Measurements from ENCODE around the gene HADHA. TPM values are rescaled to one million over a fixed set of nuclear protein-coding genes. Genes with fewer than 3 reads are reported as not detected.

The HADHA gene
- polyA plus RNA-seq, 1 of the 3 experiments (the other 2 are of a cell fraction): 64.3 TPM

- no peak for TF ChIP-seq PBX3 (IDR thresholded peaks at IDR 0.05)
- no peak for TF ChIP-seq REST (IDR thresholded peaks at IDR 0.05; ENCODE audit: low read depth, low read length)
- no peak for TF ChIP-seq JUND (IDR thresholded peaks at IDR 0.05)
- no peak for TF ChIP-seq RAD21 (IDR thresholded peaks at IDR 0.05; ENCODE audit: low read length)
Observed at GRCh38 chr2:26141145-26141769, 103.2 kb downstream of the HADHA start (continued).

Other genes starting within 250 kb of the HADHA start
- 47.5 and 57.5 TPM in 2 replicates for gene RAB10, start 210.5 kb downstream of the HADHA start, polyA plus RNA-seq (2012; rRNA removed)
- 1.5 and 3.7 TPM in 2 replicates for gene GAREM2, start 71.5 kb downstream of the HADHA start, polyA plus RNA-seq (2012; rRNA removed)
- gene HADHB, start 307 bp upstream of the HADHA start, polyA plus RNA-seq (2012; rRNA removed): 108 and 137 TPM in 2 replicates
- gene SELENOI, start 101.5 kb upstream of the HADHA start, polyA plus RNA-seq (2012; rRNA removed): 4.4 and 6.2 TPM in 2 replicates
- gene ADGRF3, start 102.2 kb upstream of the HADHA start, polyA plus RNA-seq (2012; rRNA removed): 0.10 and 0.31 TPM in 2 replicates
- gene DRC1, start 157.3 kb upstream of the HADHA start, polyA plus RNA-seq (2012; rRNA removed): 0.18 TPM in 1 of 2 replicates, not detected in the other
- gene OTOF, start 233.5 kb upstream of the HADHA start, polyA plus RNA-seq (2012; rRNA removed): not detected in 2 replicates

Measured in SK-N-SH (cell line).